ENCODE measurements around the gene DNAL4. TPM values are rescaled to one million over a fixed set of nuclear protein-coding genes. Genes with fewer than 3 reads are reported as not detected.

The DNAL4 gene
- total RNA-seq, 1 donor from 2014 or later, result 13.2 TPM

GRCh38 chr22:38738475-38739070 lies 55.4 kb downstream of the DNAL4 start:
- no peak for ATAC-seq

DNA sequence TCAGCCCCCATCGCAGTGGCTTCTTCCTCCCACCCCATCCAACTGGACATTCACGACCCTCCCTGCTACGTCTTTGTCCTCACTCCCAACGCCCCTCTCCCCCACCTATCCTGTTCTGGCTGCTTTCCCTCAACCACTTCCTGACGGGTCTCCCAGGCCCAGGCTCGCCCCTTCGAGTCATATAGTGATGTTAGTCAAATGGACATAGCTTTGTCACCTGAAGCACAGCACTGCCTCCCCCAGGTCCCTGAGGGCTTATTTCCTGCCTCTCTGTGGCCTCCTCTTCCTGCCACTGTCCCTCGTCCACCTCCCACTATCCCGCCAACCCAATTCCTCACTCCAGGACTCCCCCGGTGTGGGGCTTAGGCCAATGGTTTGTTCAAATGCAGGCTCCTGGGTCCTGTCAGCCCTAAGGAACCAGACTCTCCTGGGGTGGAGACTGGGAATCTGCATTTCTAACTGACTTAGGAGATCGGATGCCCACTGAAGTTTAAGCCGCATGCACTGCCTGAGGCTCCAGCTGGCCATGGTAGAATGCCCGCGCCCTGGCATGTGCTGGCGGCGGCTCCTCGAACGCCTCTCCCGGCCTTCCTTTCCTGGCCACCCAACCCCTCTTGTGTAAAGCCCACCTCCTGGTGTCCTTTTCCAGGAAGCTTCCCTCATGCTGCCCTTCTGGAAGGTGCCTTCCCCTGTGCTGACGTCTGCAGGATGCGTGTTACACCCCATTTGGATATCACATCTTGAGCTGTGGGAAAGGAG lies 56.5 kb downstream of the DNAL4 start:
- no peak for ATAC-seq

GRCh38 chr22:38736257-38736570 lies 57.7 kb downstream of the DNAL4 start:
- no peak for ATAC-seq

GRCh38 chr22:38735465-38736256 lies 58.3 kb downstream of the DNAL4 start:
- peak; percentile 28 for ATAC-seq

DNA sequence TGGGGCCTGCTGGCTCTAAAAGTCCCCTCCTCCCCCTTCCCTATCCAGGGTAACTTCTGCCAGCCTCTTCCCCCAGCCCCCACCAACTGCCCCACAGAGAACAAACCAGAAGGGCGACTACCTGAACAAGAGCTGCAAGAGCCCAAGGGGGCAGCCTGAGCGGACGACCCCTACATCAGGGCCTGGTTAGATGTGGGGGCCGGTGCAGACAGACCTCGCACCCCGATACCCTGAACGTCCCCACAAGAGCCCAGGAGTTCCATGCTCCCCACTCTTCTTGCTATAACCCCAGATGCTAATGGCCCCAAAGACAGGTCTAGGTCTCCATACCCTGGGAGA lies 58.8 kb downstream of the DNAL4 start:
- ATAC-seq, result no peak

DNA sequence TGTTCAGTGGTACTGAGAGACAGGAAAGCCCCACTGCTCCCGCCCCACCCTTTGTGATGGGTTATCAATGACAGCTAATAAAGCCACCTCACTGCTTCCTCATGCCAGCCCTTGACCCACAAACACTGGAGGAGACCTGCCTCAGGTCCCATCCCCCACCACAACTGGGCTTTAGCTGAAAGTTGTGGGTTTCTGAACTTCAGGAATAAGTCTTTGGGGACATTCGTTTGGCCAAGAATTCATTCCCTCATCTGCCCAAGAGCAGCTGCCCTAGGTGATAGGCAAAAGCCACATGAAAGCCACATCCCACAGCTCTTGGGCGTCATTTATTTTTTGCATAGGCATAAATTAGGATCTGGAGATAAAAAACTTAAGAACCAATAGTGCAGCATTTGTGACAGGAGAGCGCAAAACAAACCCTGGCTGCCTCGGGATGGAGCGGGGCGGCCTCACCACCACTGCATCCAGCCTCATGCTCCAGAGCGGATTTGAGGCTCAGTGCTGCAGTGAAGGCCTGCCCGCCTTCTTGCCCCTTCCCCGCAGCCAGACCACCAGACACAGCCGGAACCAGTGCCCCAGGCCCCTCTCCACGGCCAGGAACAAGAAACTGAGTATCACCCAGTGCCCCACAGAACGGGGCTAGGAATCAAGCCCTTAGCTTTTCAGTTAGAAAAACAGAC lies 59.4 kb downstream of the DNAL4 start:
- no peak for ATAC-seq

DNA sequence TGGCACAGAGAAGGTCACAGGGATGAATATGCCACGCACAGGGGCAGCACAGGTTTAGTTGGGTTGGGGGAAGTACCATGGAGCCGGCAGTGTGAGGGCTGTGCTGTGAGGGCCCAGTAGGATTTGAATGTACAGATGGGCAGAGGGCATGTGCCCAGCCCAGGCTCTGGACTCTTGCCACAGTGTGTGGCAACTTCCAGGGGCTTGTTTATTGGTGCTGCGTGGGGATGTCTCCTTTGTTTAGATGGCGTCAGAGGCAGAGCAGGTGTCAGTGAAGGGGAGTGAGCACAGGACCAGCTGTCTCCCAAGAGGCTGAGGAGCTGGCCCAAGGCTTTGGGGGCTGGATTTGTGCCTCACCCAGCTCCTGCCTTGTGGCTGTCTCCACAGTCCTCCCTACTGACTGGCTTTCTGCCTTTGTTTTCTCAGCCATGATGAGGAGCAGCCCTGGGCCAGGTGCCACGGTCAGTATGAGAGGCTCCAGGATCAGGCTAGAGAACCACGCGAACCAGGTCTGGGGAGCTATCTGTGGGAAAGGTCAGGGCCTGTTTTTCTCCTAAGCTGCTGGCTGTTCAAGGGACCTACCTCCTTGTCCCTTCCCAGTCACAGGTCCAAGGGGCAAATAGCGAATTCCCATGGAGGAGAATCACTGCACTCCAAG lies 60.1 kb downstream of the DNAL4 start:
- ATAC-seq, result peak; percentile 2

DNA sequence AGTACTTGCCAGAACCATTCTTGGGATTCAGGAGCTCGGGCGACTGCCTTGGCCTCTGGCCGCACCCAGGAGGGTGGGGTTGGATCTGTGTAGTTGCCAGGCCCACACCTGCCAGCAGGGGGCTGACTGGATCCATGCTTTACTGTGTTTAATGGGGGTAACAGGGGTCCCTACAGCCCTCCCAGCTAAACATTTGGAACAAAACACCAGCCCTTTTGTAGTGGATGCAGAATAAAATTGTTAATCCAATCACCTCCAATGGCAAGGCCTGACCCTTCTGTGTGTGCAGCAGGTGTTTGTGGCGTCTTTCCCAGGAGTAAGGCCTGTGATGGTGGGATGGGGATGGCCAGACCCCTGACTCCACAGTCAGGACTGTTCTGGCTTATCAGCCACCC lies 60.6 kb downstream of the DNAL4 start:
- peak; percentile 50 for ATAC-seq

DNA sequence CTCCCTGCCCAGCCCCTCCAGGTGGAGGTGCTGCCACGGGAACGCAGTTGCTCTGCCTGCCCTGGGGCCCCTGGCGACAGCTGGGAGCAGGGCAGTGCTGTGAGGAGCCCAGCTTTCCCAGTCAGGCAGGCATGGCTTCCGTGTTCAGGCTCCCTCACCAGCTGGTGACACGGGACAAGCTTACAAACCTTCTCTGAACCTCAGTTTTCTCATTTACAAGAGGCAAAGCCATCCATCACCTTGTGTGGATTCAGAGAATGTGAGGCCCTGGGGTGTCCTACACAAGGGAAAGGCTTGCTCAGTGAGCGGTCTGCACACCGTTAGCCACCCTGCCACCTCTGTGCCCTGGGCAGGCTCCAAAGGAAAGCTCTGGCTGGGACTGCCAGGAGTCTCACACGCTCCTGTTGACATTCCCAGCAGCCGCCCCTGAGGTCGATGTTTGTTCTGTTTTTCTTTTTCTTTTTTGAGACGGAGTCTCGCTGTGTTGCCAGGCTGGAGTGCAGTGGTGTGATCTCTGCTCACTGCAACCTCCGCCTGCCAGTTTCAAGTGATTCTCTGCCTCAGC lies 61.6 kb downstream of the DNAL4 start:
- no peak for ATAC-seq

DNA sequence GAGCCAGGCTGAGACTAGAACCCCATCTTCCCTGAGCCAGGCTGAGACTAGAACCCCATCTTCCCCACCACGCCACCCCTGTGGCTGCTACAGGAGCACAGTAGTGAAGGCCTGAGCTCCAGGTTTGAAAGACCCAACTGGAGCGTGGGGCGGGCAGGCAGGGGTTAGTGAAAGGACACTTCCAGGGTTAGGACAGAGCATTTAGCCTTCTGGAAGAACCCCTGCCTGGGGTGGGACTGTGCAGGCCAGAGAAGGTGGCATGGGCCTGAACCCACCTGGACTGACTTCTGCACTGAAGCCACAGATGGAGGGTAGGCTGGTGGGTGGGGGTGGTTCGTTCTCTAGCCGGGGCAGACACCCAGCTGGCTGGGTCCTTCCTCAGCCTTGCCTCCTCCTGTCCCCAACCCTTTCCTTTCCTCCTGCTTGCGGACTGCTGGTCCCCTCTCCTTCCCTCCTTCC lies 62.2 kb downstream of the DNAL4 start:
- no peak for ATAC-seq

DNA sequence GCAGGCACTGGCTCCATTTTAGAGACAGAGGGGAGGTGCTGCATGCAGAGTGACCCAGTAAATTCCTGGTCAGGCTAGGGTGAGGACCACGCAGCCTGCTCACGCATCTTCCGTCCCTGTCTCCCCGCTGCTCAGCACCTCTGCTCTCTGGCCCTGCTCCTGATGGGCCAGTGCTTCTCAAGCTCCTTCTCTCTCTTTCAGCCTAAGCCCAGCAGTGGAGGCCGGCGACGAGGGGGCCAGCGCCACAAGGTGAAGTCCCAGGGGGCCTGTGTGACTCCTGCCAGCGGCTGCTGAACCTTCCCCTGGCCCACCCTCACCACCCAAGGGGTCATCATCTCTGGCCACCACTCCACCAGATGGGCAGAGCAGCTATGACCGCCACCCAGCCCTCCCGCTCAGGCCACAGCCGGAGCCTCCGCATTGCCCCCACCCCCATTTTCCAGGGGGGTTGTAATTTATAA lies 63.5 kb downstream of the DNAL4 start:
- no peak for ATAC-seq

DNA sequence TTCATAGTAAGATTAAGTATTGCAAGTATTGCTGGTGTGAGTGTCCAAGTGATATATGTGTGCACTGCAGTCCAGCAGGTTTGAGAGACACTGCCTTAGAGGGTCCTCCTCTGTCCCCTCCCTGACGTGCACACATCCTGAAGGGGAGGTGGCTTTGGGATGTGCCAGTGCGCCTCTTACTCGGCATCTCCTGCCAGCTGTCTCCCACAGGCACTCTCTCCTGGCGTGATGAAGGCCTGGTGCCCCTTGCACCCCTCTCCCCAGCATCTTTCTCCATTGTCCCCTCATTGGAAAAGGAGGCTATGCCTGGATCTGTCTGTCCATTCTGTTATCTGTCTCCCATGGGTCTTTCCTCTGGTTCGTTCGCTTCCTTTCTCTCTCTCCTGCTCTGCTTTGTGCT lies 64.0 kb downstream of the DNAL4 start:
- ATAC-seq, result no peak

- ATAC-seq, result no peak
Observed at GRCh38 chr22:38728871-38729796, 64.8 kb downstream of the DNAL4 start.

Other genes starting within 250 kb of the DNAL4 start
- 1.1 TPM for gene DMC1, start 224.0 kb downstream of the DNAL4 start, total RNA-seq
- gene FAM227A, start 137.8 kb downstream of the DNAL4 start, total RNA-seq, result 0.72 TPM
- 18.4 TPM for gene CBY1, start 137.5 kb downstream of the DNAL4 start, total RNA-seq
- 90.9 TPM for gene TOMM22, start 112.2 kb downstream of the DNAL4 start, total RNA-seq
- 25.6 TPM for gene JOSD1, start 93.2 kb downstream of the DNAL4 start, total RNA-seq
- 20.0 TPM for gene GTPBP1, start 88.2 kb downstream of the DNAL4 start, total RNA-seq
- 94.2 TPM for gene SUN2, start 38.1 kb downstream of the DNAL4 start, total RNA-seq
- 0.44 TPM for gene NPTXR, start 49.9 kb upstream of the DNAL4 start, total RNA-seq
- gene CBX6, start 78.1 kb upstream of the DNAL4 start, total RNA-seq, result 5.6 TPM
- gene APOBEC3A, start 163.5 kb upstream of the DNAL4 start, total RNA-seq, result 5.3 TPM
- gene APOBEC3B, start 188.2 kb upstream of the DNAL4 start, total RNA-seq, result 5.0 TPM
- gene APOBEC3C, start 220.1 kb upstream of the DNAL4 start, total RNA-seq, result 29.8 TPM
- gene APOBEC3D, start 227.0 kb upstream of the DNAL4 start, total RNA-seq, result 0.40 TPM
- 3.1 TPM for gene APOBEC3F, start 246.7 kb upstream of the DNAL4 start, total RNA-seq